Mesendoderm (in vitro differentiated cells): ENCODE data around the gene SKOR1.

Experiments
- DNase-seq: peaks from one replicate; pipeline ENCODE4 v3.0.0; 2013
- H2AK5ac ChIP-seq: 2 replicates; pipeline ENCODE4 v1.6.1; 2013; ENCODE audit warnings: low read length, inconsistent platforms
- H2BK120ac ChIP-seq: 2 replicates; pipeline ENCODE4 v1.6.1; 2013; ENCODE audit warnings: low read depth, mild to moderate bottlenecking, low read length, moderate library complexity, mixed read lengths
- H2BK15ac ChIP-seq: replicated peaks from 2 replicates; pipeline ENCODE4 v1.6.1; 2013; ENCODE audit warnings: low read depth, mild to moderate bottlenecking, moderate library complexity
- H2BK5ac ChIP-seq: 2 replicates; pipeline ENCODE4 v1.6.1; 2013; ENCODE audit warnings: low read length, inconsistent platforms
- H3K18ac ChIP-seq: 2 replicates; pipeline ENCODE4 v1.6.1; 2013; ENCODE audit warnings: mild to moderate bottlenecking, low read length, mixed read lengths
- H3K23ac ChIP-seq: one replicate; pipeline ENCODE4 v1.6.1; 2013; ENCODE audit warnings: low read length
- H3K27ac ChIP-seq: 2 replicates; pipeline ENCODE4 v1.5.1; 2013; ENCODE audit warnings: low read depth, mild to moderate bottlenecking, inconsistent platforms, low read length, moderate library complexity
- H3K27me3 ChIP-seq: 2 replicates; pipeline ENCODE4 v1.6.1; 2013; ENCODE audit warnings: low read length, control low read depth, mild to moderate bottlenecking, inconsistent platforms; ENCODE audit not compliant: insufficient read depth, poor library complexity
- H3K36me3 ChIP-seq: 2 replicates; pipeline ENCODE4 v1.6.1; 2013; ENCODE audit warnings: low read length, inconsistent platforms; ENCODE audit not compliant: control insufficient read depth, insufficient read depth
- H3K4ac ChIP-seq: one replicate; pipeline ENCODE4 v1.6.1; 2013; ENCODE audit warnings: low read depth, mild to moderate bottlenecking, low read length, moderate library complexity
- H3K4me1 ChIP-seq: 2 replicates; pipeline ENCODE4 v1.6.1; 2013; ENCODE audit warnings: low read depth, low read length, inconsistent platforms; ENCODE audit not compliant: control insufficient read depth
- H3K4me2 ChIP-seq: 2 replicates; pipeline ENCODE4 v1.6.1; 2013; ENCODE audit warnings: low read length
- H3K4me3 ChIP-seq: 2 replicates; pipeline ENCODE4 v1.5.1; 2013; ENCODE audit warnings: mild to moderate bottlenecking, low read length
- H3K56ac ChIP-seq: one replicate; pipeline ENCODE4 v1.6.1; 2013; ENCODE audit warnings: low read length
- H3K79me1 ChIP-seq: 2 replicates; pipeline ENCODE4 v1.6.1; 2013; ENCODE audit warnings: low read length, inconsistent platforms
- H3K79me2 ChIP-seq: 2 replicates; pipeline ENCODE4 v1.6.1; 2013; ENCODE audit warnings: mild to moderate bottlenecking, low read length; ENCODE audit not compliant: control insufficient read depth, insufficient read depth
- H3K9ac ChIP-seq: 2 replicates; pipeline ENCODE4 v1.6.1; 2013; ENCODE audit warnings: low read length, inconsistent platforms
- H4K5ac ChIP-seq: one replicate; pipeline ENCODE4 v1.6.1; 2013; ENCODE audit warnings: low read length
- H4K8ac ChIP-seq: one replicate; pipeline ENCODE4 v1.6.1; 2013; ENCODE audit warnings: low read depth, mild to moderate bottlenecking, control low read depth, low read length, moderate library complexity
- WGBS: extraction: QIAGEN DNeasy Blood & Tissue Kit; methylation state at CpG from one replicate; pipeline ENCODE4 v1.1.7; 2013; ENCODE audit warnings: low lambda C conversion rate, missing lambda C conversion rate; ENCODE audit not compliant: insufficient coverage; ENCODE audit errors: extremely low coverage; 5-methylcytosine and 5-hydroxymethylcytosine counted together

SKOR1 gene

DNA sequence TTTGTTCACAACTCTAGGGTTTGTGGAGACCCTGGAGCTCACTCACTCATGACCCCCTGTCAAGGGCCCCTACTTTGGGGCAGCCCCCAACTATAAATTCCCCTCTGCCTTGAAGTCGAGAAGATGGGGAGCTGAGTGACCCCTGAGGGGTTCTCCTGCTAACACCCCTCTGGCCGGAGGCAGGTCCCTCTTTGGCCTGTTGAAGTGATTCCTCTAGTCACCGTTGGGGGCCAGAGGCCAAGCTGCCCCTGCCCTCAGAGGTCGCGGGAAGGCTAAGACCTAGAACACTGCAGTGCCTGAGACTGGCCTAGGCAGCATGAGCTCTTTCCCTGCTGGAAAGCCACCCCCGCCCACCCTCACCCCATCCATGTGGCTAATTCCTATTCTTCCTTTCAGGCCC lies 15.4 kb upstream of the SKOR1 start:
- Histone ChIP-seq H3K9ac (no peak overlapping the region), H4K5ac (no peak overlapping the region), H3K56ac (no peak overlapping the region), H2AK5ac (no peak overlapping the region), H3K79me1 (no peaks in the 10 kb centered on the region), H3K18ac (no peak overlapping the region), H2BK5ac (no peak overlapping the region), H3K36me3 (no peaks in the 10 kb centered on the region), H3K27me3 (no peaks in the 10 kb centered on the region), H3K4me3 (no peak overlapping the region), H2BK120ac (no peak overlapping the region), H2BK15ac (no peak overlapping the region), H3K4me1 (peaks cover 2% of the 10 kb centered on the region), H3K79me2 (no peaks in the 10 kb centered on the region), H3K4ac (no peak overlapping the region), H4K8ac (no peak overlapping the region), H3K23ac (no peak overlapping the region), H3K27ac (no peak overlapping the region), H3K4me2 (no peak overlapping the region)
- no peak for DNase-seq
- no CpG with 5 or more reads among the region's 6 CpGs for WGBS

DNA sequence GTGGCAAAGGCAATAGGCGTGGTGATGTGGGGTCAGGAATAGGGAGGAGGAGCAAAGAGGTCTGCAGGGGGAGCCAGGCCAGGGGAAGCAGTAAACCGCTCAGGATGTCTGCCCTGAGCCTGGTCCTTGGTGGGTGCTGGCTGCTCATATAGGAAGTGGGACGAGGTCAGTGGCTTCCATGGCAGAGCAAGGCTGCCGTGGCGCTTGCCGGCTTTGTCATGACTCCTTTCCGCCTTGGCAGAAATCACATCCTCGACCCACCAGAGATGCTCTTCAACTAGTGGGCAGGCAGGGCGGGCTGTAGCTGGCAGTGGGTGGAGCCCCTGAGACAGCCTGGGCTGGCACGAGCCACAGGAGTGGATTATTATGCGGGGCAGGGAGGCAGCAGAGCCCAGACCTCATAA lies 13.1 kb upstream of the SKOR1 start:
- Histone ChIP-seq H2BK15ac (no peak overlapping the region), H3K4me1 (no peaks in the 10 kb centered on the region), H3K4me3 (no peak overlapping the region), H3K79me2 (no peaks in the 10 kb centered on the region), H3K18ac (no peak overlapping the region), H3K79me1 (no peaks in the 10 kb centered on the region), H2AK5ac (no peak overlapping the region), H2BK120ac (no peak overlapping the region), H2BK5ac (no peak overlapping the region), H3K36me3 (no peaks in the 10 kb centered on the region), H3K27ac (no peak overlapping the region), H4K8ac (no peak overlapping the region), H3K23ac (no peak overlapping the region), H3K4me2 (no peak overlapping the region), H3K56ac (no peak overlapping the region), H3K27me3 (no peaks in the 10 kb centered on the region), H3K9ac (no peak overlapping the region), H4K5ac (no peak overlapping the region), H3K4ac (no peak overlapping the region)
- WGBS = no CpG with 5 or more reads among the region's 11 CpGs
- no peak for DNase-seq

DNA sequence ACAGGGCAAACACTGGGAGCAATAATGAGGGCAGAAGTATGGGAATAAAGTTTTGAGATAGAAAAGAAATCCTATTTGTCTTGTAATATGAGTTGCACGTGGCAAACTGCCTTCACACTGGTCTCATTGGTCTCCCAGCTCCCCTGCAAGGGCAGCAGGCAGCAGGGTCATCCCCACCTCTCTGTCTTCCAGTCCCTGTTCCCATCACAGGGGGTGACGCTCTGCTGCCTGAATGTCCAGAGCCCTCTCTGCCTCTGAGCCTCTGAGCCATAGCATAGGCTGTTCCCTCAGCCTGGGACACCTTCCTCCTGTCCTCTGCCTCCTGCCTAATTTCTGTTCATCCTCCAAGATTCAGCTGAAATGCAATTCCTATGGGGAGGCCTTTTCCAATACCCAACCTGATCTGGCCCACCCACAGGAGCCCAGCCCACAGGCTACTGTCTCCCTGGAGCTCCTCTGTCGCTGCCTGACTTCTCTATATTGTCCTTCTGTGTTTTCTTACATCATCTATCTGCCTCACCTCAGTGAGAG lies 12.1 kb upstream of the SKOR1 start:
- Histone ChIP-seq H3K23ac (no peak overlapping the region), H3K36me3 (no peaks in the 10 kb centered on the region), H2BK15ac (no peak overlapping the region), H3K79me2 (no peaks in the 10 kb centered on the region), H4K5ac (no peak overlapping the region), H3K27me3 (peaks cover 3% of the 10 kb centered on the region), H3K79me1 (no peaks in the 10 kb centered on the region), H3K27ac (no peak overlapping the region), H3K4ac (no peak overlapping the region), H4K8ac (no peak overlapping the region), H3K4me3 (no peak overlapping the region), H2BK120ac (no peak overlapping the region), H3K4me1 (no peaks in the 10 kb centered on the region), H3K9ac (no peak overlapping the region), H3K18ac (no peak overlapping the region), H3K4me2 (no peak overlapping the region), H2AK5ac (no peak overlapping the region), H3K56ac (no peak overlapping the region), H2BK5ac (no peak overlapping the region)
- no CpG with 5 or more reads among the region's 3 CpGs for WGBS
- no peak for DNase-seq

DNA sequence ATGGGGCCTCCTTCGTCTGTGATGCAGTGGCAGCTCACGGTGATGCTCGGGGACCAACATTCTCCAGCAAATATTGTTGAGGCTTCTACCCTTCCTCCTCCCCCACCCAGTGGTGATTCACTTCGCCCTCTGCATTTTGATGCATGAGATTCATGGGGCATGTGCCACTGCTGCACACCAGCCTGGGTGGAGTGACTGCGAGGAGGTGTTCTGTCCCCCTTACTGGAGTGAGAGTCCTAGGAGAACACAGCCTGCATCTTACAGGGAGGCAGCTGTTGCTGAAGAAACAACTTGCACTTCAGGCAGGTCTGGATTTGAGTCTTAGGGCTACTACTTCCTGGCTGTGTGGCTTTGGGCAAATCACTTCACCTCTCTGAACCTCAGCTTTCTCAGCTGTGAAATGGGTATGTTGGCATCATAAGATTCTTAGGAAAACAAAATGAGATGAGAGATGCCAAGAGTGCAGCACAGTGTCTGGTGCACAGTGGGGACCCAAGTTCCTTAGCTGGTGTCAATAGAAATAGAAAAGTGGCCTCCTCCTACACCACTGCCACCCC lies 10.2 kb upstream of the SKOR1 start:
- H3K79me1 ChIP-seq = no peaks in the 10 kb centered on the region
- H3K9ac ChIP-seq = no peak overlapping the region
- H2BK120ac ChIP-seq = no peak overlapping the region
- H3K36me3 ChIP-seq = no peaks in the 10 kb centered on the region
- H4K8ac ChIP-seq = no peak overlapping the region
- no CpG with 5 or more reads among the region's 5 CpGs for WGBS
- H3K79me2 ChIP-seq = no peaks in the 10 kb centered on the region
- no peaks in the 10 kb centered on the region for H3K4me1 ChIP-seq
- no peak overlapping the region for H2BK15ac ChIP-seq
- no peak overlapping the region for H2AK5ac ChIP-seq
- H3K4me3 ChIP-seq = no peak overlapping the region
- peaks cover 17% of the 10 kb centered on the region for H3K27me3 ChIP-seq
- no peak overlapping the region for H3K18ac ChIP-seq
- DNase-seq = no peak
- no peak overlapping the region for H2BK5ac ChIP-seq
- no peak overlapping the region for H3K56ac ChIP-seq
- H3K4me2 ChIP-seq = no peak overlapping the region
- H3K4ac ChIP-seq = no peak overlapping the region
- no peak overlapping the region for H3K27ac ChIP-seq
- no peak overlapping the region for H4K5ac ChIP-seq
- no peak overlapping the region for H3K23ac ChIP-seq

DNA sequence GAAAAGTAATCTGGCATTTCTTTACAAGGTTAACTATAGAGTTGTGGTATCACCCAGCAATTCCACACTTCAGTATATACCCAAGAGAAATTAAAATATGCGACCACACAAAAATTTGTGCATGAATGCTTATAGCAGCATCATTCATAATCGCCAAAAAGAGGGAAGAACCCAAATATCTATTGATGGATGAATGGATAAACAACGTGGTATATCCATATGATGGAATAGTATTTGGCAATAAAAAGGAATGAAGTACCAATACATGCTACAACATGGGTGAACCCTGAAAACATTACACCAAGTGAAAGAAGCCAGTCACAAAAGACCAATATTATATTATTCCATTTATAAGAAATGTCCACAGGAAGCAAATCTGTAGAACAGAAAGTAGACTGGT lies 8.6 kb upstream of the SKOR1 start:
- no CpG with 5 or more reads among the region's 3 CpGs for WGBS
- Histone ChIP-seq H4K5ac (no peak overlapping the region), H3K18ac (no peak overlapping the region), H4K8ac (no peak overlapping the region), H3K27me3 (peaks cover 32% of the 10 kb centered on the region), H3K23ac (no peak overlapping the region), H2BK15ac (no peak overlapping the region), H3K4me2 (no peak overlapping the region), H2BK120ac (no peak overlapping the region), H2AK5ac (no peak overlapping the region), H3K9ac (no peak overlapping the region), H3K4me3 (no peak overlapping the region), H2BK5ac (no peak overlapping the region), H3K56ac (no peak overlapping the region), H3K79me2 (no peaks in the 10 kb centered on the region), H3K4me1 (no peaks in the 10 kb centered on the region), H3K4ac (no peak overlapping the region), H3K27ac (no peak overlapping the region), H3K79me1 (no peaks in the 10 kb centered on the region), H3K36me3 (no peaks in the 10 kb centered on the region)
- no peak for DNase-seq

DNA sequence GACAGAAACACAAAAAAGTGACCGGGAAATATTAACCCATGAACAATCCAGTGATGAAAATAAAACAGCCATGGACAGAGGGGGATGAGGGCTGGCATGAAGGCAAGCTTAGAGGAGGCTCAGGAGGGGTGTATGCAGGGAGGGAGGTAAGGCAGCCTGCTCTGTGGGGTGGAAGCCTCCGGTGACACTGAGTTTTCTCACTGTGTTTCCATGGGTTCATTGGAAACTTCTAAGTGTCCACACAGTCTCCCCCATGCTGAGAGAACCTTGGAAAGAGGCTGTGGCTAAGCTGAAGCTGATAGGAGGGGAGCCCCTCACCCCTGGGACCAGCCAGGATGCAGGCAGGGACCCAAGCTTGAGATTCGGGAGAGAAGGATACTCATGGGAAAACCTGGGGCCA lies 6.8 kb upstream of the SKOR1 start:
- H3K4me1 ChIP-seq = no peaks in the 10 kb centered on the region
- H3K27ac ChIP-seq = no peak overlapping the region
- H3K23ac ChIP-seq = no peak overlapping the region
- peaks cover 50% of the 10 kb centered on the region for H3K27me3 ChIP-seq
- H3K4me2 ChIP-seq = no peak overlapping the region
- H2BK15ac ChIP-seq = no peak overlapping the region
- H2AK5ac ChIP-seq = no peak overlapping the region
- DNase-seq = no peak
- no peak overlapping the region for H4K5ac ChIP-seq
- no peaks in the 10 kb centered on the region for H3K79me1 ChIP-seq
- no peak overlapping the region for H2BK120ac ChIP-seq
- no peaks in the 10 kb centered on the region for H3K36me3 ChIP-seq
- H2BK5ac ChIP-seq = no peak overlapping the region
- no peaks in the 10 kb centered on the region for H3K79me2 ChIP-seq
- H3K9ac ChIP-seq = no peak overlapping the region
- no peak overlapping the region for H3K4ac ChIP-seq
- no peak overlapping the region for H3K4me3 ChIP-seq
- H3K18ac ChIP-seq = no peak overlapping the region
- no peak overlapping the region for H3K56ac ChIP-seq
- WGBS = no CpG with 5 or more reads among the region's 3 CpGs
- H4K8ac ChIP-seq = no peak overlapping the region
